Breast epithelium (tissue), 4 donors: ENCODE results near the gene VAT1L. TPM values are rescaled to one million over a fixed set of nuclear protein-coding genes. Genes with fewer than 3 reads are reported as not detected.
"Not testable (repeated sequence)": the region's sequence is repeated elsewhere in the genome, so short reads cannot be mapped to it uniquely, and the experiment has no call there.

Experiments used
- DNase-seq, 2 donors: peaks; one replicate each; pipeline ENCODE4 v3.0.0-alpha.2; 2019; ENCODE audit warnings: low spot score in 2 of 2
- H3K27ac ChIP-seq, 2 donors: fragments of 200-600 bp; sonication (generic) in 1 of 2; one replicate each; pipeline ENCODE4 v1.5.1; 2016 to 2019; ENCODE audit warnings: mild to moderate bottlenecking in 1 of 2
- H3K27me3 ChIP-seq, 2 donors: fragments of 200-600 bp; sonication (generic) in 1 of 2; one replicate each; pipeline versions ENCODE4 v1.5.1 to v1.6.0; 2017 to 2019; ENCODE audit warnings: control low read depth in 1 of 2, mild to moderate bottlenecking in 1 of 2
- H3K36me3 ChIP-seq: fragments of 200-600 bp; one replicate; pipeline ENCODE4 v1.5.1; 2019
- H3K4me1 ChIP-seq, 2 donors: fragments of 200-600 bp; sonication (generic); one replicate each; pipeline ENCODE4 v1.5.1; 2016 to 2019; ENCODE audit warnings: control low read depth in 1 of 2
- H3K4me3 ChIP-seq, 3 donors: fragments of 200-600 bp; sonication (generic); 1 replicate in 2 of 3; 2 replicates in 1 of 3; pipeline ENCODE4 v1.5.1; 2016 to 2019; ENCODE audit warnings: mild to moderate bottlenecking in 3 of 3, moderate library complexity in 2 of 3
- H3K9me3 ChIP-seq, 2 donors: fragments of 200-600 bp; sonication (generic) in 1 of 2; one replicate each; pipeline ENCODE4 v1.5.1; 2016 to 2019; ENCODE audit warnings: control low read depth in 1 of 2
- POLR2A ChIP-seq: fragments of 450-650 bp; IDR thresholded peaks from one replicate; pipeline ENCODE4 v1.6.1; 2016; ENCODE audit warnings: antibody characterized with exemption, mild to moderate bottlenecking, moderate library complexity
- POLR2AphosphoS5 ChIP-seq, 3 donors: sonication (generic); formaldehyde crosslinking; IDR thresholded peaks; one replicate each; pipeline ENCODE4 v1.6.1; 2017; ENCODE audit warnings: antibody characterized with exemption in 3 of 3
- intact Hi-C: fragments of 100-400 bp; cut with DNase I; formaldehyde crosslinking; loops from one replicate; pipeline ENCODE4 v1.15.1; 2023; ENCODE audit warnings: low total_unique reads
- total RNA-seq, 3 donors: library from RNA; depleted of rRNA; stranded (reverse); fragments of >200 nt; gene quantifications; one replicate each; pipeline ENCODE4 v1.1.0, GENCODE V29; 2016
- TF ChIP-seq, protein P1 (sequence below), 3 donors: fragments of 450-650 bp; IDR thresholded peaks; one replicate each; pipeline ENCODE4 v1.5.1; 2016 to 2017; ENCODE audit warnings: antibody characterized with exemption in 3 of 3, mild to moderate bottlenecking in 3 of 3, moderate library complexity in 3 of 3

Gene VAT1L
- total RNA-seq, 3 donors from 2014 or later, result 0.33 to 0.88 TPM; not detected in 1

DNA sequence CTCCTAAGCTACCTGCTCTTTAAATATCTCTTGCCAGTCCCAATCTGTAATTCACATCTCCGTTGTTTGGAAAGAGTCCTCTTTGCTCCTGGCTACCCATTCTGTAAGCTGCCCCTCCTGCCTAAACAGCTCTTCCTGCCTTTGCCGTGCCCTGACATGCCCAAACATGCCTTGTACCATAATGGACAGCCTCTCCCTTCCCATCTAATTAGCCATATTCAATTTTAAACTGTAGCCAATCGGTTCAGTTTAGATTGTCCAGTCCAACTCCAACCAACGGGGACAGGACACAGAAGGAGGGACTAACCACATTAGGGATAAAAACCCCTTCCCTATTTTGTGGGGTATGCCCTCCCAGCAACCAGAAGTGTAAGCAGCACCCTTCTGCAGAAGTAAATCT is 203.3 kb downstream of the VAT1L start:
- H3K27me3 ChIP-seq, result no peaks in the 10 kb centered on the region
- TF ChIP-seq POLR2AphosphoS5 (IDR thresholded peaks at IDR 0.05) (no peak), POLR2A (no peak)
- no peaks in the 10 kb centered on the region for H3K36me3 ChIP-seq
- DNase-seq, result no peak
- H3K9me3 ChIP-seq, result peaks cover 9 to 14% of the 10 kb centered on the region in 2 donors
- intact Hi-C loops, result no loop called here
- H3K27ac ChIP-seq, result no peak overlapping the region
- no peak overlapping the region for H3K4me3 ChIP-seq
- no peaks in the 10 kb centered on the region for H3K4me1 ChIP-seq

DNA sequence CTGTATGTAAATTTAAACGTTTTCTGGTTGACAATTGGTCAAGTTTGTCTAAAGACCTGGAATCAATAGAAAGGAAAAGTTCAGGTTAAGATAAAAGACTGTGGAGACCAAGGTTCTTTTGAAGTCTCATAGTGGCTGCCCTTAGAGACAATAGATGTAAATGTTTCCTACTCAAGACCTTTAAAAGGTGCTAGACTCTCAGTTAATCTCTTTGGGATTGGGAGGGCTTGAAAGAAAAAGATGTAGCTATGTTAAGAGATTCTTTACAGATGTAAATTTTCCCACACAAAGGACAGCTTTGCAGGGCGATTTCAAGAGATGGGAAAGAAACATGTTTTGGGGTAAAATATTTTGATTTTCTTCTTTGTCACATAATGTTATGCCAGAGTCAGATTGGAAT is 204.0 kb downstream of the VAT1L start:
- H3K9me3 ChIP-seq, result peaks cover 9 to 14% of the 10 kb centered on the region in 2 donors
- H3K27ac ChIP-seq, H3K36me3 ChIP-seq, H3K4me1 ChIP-seq, H3K27me3 ChIP-seq, DNase-seq, intact Hi-C loops, H3K4me3 ChIP-seq: not testable (repeated sequence)

DNA sequence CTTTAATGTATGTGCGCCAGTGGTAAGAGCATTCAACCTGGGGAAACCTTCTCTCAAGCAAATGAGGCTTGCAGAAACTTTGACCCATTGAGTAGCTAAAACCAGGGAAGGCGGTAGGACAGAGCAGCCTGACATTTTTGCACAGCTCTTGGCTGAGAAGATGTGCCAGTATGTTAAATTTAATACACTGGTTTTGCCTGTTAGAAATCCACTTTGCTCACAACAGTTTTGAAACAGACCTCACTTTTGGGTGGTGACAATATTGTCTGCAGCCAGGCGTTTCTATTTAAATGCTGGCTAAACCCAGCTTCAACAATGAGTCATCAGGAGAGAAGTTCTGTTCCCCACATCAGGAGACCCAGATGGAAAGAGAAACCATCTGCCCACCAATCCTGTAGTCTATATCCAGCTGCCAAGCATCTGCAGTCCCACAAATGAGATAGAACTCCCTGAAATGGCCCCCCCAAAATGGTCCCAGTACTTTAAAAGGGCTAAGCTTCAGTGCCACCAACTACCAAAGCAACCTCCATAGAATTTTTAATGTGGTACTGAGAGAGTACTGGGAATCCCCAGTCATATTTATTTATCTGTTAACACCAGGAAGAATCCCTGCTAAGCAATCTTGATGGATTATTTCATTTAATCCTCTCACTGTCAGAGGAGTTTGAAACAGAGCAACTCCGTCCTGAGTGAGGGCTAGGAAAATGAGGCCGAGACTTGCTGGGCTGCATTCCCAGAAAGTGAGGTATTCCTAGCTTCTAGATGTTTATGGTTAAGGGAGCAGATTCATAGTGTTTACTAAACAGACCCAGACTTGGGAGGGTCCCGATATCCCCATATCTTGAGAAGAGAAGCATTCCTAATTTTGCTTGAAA is 205.0 kb downstream of the VAT1L start:
- DNase-seq, result no peak
- H3K27me3 ChIP-seq, result no peaks in the 10 kb centered on the region
- H3K27ac ChIP-seq, result peak overlapping the region; percentile 40 to 79
- intact Hi-C loops, result no loop called here
- TF ChIP-seq POLR2AphosphoS5 (IDR thresholded peaks at IDR 0.05) (no peak), POLR2A (no peak)
- TF ChIP-seq, protein P1, sequence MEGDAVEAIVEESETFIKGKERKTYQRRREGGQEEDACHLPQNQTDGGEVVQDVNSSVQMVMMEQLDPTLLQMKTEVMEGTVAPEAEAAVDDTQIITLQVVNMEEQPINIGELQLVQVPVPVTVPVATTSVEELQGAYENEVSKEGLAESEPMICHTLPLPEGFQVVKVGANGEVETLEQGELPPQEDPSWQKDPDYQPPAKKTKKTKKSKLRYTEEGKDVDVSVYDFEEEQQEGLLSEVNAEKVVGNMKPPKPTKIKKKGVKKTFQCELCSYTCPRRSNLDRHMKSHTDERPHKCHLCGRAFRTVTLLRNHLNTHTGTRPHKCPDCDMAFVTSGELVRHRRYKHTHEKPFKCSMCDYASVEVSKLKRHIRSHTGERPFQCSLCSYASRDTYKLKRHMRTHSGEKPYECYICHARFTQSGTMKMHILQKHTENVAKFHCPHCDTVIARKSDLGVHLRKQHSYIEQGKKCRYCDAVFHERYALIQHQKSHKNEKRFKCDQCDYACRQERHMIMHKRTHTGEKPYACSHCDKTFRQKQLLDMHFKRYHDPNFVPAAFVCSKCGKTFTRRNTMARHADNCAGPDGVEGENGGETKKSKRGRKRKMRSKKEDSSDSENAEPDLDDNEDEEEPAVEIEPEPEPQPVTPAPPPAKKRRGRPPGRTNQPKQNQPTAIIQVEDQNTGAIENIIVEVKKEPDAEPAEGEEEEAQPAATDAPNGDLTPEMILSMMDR (IDR thresholded peaks at IDR 0.05), result no peak
- H3K36me3 ChIP-seq, result no peaks in the 10 kb centered on the region
- no peaks in the 10 kb centered on the region for H3K4me1 ChIP-seq
- peaks cover 9 to 14% of the 10 kb centered on the region in 2 donors for H3K9me3 ChIP-seq
- peak overlapping the region in 1 of 3 donors; percentile 13 for H3K4me3 ChIP-seq

DNA sequence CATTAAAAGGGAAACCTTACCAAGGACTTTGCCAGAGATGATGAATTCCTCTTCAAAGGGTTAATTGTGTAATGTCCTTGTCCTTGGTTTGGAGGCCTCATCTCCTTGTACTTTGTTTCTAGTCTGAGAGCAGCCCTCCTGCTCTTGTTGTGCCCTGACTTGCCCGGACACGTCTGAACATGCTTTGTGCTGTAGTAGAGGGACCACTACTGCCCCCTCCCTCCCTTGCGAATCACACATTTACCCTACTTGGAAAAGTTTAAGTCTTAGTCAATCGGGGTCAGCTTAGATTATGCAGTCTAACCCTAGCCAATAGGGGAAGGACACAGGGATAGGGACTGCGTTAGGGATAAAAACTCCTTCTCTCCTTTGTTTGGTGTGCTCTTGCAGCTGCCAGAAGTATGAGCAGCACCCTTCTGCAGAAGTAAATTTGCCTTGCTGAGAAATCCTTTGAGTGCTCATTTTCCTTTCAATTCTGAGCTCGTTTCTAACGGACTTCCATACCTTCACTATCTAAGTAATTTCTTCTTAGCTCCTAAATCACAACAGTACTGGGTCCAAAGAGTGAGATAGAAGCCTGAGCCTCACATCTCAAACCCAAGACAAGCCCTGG is 207.6 kb downstream of the VAT1L start:
- no peak for DNase-seq
- Histone ChIP-seq H3K4me3 (no peak overlapping the region), H3K36me3 (no peaks in the 10 kb centered on the region), H3K27ac (no peak overlapping the region), H3K9me3 (peaks cover 9 to 14% of the 10 kb centered on the region in 2 donors), H3K4me1 (no peaks in the 10 kb centered on the region), H3K27me3 (no peaks in the 10 kb centered on the region)
- intact Hi-C loops, result no loop called here
- TF ChIP-seq POLR2AphosphoS5 (IDR thresholded peaks at IDR 0.05), result no peak
- no peak for TF ChIP-seq POLR2A

DNA sequence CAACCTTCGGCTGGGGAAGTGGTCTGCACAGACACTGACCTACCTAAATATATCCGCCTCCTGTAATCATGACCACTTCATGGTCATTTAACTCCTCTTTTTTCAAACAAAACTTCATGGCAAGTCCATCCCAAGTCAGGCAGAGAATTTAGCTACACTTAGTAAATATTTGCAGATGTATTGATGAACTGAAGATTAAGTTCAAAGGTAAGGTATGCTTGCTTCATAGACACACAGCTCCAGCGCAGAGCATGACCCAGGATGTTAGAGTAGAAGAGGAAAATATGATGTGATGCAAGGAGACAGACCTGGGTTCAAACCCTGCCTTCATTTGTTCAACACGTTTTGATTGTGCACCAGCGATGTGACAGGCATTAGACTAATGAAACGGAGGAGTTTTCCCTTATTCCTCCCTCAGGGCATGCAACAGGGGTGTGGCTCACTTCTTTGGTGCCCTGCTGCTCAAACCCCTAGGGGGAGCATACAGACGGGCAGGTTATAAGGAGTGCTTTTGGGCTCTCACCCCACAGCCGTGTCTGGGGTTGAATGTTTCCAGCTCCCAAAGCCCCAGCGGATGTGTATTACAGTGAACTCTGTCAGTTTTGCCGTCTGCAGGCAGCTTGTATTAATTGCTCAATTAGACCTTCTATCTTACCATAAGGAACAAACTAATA is 210.1 kb downstream of the VAT1L start:
- H3K36me3 ChIP-seq, result no peaks in the 10 kb centered on the region
- intact Hi-C loops, result no loop called here

DNA sequence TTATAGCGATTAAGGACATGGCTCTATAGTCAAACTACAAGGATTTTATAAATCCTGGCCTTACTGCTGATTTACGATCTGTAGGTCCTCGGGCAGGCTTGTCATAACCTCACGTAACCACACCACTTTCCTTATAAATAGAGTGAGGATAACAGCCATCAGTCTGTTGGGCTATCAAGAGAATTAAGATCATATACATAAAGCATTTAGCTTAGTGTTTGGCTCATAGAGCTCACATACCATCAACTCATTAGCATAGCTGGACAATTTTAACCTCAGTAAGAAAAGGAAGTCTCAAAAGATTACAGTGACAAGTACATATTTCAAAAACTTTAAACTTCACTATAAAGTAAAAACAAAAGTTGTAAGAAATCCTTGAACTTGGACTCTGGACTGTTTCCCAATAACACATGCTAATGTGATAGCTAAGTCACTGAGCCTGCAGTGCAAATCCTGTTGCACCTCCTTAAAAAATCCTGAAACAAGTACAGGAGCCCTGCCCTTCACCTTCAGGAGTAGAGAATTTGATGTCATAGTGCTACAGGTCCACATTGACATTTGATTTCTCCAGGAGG is 213.2 kb downstream of the VAT1L start:
- Histone ChIP-seq H3K4me1 (no peaks in the 10 kb centered on the region), H3K36me3 (no peaks in the 10 kb centered on the region), H3K9me3 (peaks cover 0 to 2% of the 10 kb centered on the region in 2 donors), H3K4me3 (no peak overlapping the region), H3K27ac (no peak overlapping the region), H3K27me3 (peaks cover 0 to 3% of the 10 kb centered on the region in 2 donors)
- TF ChIP-seq, protein P1 (IDR thresholded peaks at IDR 0.05), result no peak
- TF ChIP-seq POLR2AphosphoS5 (IDR thresholded peaks at IDR 0.05), result no peak
- TF ChIP-seq POLR2A, result no peak
- intact Hi-C loops, result no loop called here
- DNase-seq, result no peak

More for the DNA sequence above, 210.1 kb downstream of the VAT1L start:
- peaks cover 9 to 14% of the 10 kb centered on the region in 2 donors for H3K9me3 ChIP-seq
- no peak overlapping the region for H3K27ac ChIP-seq
- DNase-seq, result no peak
- TF ChIP-seq, protein P1 (IDR thresholded peaks at IDR 0.05), result no peak
- no peak for TF ChIP-seq POLR2AphosphoS5 (IDR thresholded peaks at IDR 0.05)
- no peak for TF ChIP-seq POLR2A
- H3K4me1 ChIP-seq, result no peaks in the 10 kb centered on the region
- H3K4me3 ChIP-seq, result no peak overlapping the region
- H3K27me3 ChIP-seq, result no peaks in the 10 kb centered on the region
